LNCaP clone FGC (cell line): ENCODE data around the gene URI1.
A peak's percentile ranks its signal among the peaks of the same experiment; 100 is the strongest.

ENCODE experiments used
- DNase-seq: peaks from one replicate; pipeline ENCODE4 v3.0.0-alpha.2; 2011; ENCODE audit warnings: low read depth
- H3K4me3 ChIP-seq: 2 replicates; pipeline ENCODE4 v1.5.1; 2011; ENCODE audit warnings: mild to moderate bottlenecking, low read depth, low read length, control low read depth
- TF ChIP-seq, protein P1 (sequence below): IDR thresholded peaks from 2 replicates; pipeline ENCODE4 v1.5.1; 2012; ENCODE audit warnings: mild to moderate bottlenecking; ENCODE audit not compliant: control insufficient read depth, insufficient read depth; ENCODE audit errors: extremely low read depth

Gene URI1

DNA sequence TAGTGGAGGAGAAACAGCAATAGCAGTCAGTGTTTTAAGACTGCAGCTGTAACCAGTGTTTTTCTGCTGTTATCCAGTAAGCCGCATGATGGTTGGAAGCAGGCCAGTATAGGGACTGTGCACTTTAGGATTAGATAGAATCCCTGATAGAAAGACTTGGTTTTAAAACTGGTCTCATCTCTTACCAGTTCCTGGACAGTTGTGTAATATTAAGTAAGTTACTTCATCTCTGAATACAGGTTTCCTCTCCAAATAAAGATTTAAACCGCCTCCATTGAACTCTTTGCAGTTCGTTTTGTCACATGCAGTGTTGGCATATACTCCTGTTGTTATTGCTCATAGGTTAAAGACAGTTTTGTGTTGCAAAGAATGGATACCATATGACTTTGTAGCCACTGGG, 25.6 kb downstream of the URI1 start:
- TF ChIP-seq, protein P1, sequence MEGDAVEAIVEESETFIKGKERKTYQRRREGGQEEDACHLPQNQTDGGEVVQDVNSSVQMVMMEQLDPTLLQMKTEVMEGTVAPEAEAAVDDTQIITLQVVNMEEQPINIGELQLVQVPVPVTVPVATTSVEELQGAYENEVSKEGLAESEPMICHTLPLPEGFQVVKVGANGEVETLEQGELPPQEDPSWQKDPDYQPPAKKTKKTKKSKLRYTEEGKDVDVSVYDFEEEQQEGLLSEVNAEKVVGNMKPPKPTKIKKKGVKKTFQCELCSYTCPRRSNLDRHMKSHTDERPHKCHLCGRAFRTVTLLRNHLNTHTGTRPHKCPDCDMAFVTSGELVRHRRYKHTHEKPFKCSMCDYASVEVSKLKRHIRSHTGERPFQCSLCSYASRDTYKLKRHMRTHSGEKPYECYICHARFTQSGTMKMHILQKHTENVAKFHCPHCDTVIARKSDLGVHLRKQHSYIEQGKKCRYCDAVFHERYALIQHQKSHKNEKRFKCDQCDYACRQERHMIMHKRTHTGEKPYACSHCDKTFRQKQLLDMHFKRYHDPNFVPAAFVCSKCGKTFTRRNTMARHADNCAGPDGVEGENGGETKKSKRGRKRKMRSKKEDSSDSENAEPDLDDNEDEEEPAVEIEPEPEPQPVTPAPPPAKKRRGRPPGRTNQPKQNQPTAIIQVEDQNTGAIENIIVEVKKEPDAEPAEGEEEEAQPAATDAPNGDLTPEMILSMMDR, result 0 out of 2 replicates have a peak, but pooled peaks have one; percentile 0
- peak; percentile 26 for DNase-seq

DNA sequence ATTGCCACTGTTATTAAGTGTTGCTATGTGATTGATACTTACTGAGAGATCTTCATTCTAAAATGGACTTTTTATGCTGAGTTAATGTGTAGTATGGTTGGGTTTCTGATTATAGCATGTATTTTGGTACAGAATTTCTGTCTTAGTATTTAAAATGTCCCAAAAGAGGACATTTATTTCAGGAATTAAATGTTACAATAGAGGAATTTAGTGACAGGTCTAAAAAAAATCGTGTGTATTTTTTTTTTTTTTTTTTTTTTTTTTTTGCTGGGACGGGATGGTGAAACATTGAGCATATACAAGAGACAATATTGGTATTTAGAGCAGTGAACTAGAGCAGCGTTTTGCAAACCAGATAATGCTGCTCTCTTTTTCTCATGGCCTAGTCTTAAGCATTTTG, 27.9 kb downstream of the URI1 start:
- no peak overlapping the region for H3K4me3 ChIP-seq
- TF ChIP-seq, protein P1, result no peak
- DNase-seq, result no peak

More for the DNA sequence above, 25.6 kb downstream of the URI1 start:
- H3K4me3 ChIP-seq, result no peak overlapping the region

DNA sequence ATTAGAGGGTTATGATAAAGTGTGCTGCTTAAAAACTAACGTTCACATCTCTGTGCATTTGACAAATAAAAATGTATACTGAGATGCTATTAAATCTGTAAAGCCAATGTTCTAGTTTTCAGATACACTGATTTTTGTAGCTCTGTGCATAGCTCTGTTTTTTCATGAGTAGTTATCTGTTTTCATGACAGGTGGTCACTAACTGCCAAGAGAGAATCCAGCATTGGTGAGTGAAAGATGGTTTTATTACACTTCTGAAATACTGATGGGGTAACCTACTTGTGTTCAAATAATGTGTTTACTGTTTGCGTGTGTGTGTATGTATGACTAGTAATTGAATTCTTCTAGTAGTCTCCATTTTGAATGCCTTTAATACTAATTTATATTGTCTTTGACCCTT, 29.0 kb downstream of the URI1 start:
- TF ChIP-seq, protein P1, result no peak
- no peak for DNase-seq

DNA sequence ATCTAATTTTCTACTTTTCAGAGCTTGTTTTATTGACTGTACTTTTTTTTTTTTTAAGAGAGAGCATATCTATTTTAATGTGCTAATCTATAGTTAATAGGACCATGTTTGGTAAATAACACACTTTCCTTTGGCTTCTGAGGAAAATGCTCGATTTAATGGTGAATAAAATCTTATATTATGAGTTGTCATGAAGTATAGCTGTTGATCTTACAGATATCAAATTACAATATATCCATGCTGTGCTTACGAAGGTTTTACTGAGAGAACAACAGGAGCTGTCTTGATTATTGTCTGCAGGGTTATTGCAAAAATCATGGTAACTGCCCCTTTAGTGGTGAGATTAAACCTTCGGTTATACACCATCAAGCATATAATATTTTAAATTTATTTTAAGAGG, 29.6 kb downstream of the URI1 start:
- no peak for DNase-seq
- no peak overlapping the region for H3K4me3 ChIP-seq
- TF ChIP-seq, protein P1, result no peak

More for the DNA sequence above, 29.0 kb downstream of the URI1 start:
- H3K4me3 ChIP-seq, result no peak overlapping the region

DNA sequence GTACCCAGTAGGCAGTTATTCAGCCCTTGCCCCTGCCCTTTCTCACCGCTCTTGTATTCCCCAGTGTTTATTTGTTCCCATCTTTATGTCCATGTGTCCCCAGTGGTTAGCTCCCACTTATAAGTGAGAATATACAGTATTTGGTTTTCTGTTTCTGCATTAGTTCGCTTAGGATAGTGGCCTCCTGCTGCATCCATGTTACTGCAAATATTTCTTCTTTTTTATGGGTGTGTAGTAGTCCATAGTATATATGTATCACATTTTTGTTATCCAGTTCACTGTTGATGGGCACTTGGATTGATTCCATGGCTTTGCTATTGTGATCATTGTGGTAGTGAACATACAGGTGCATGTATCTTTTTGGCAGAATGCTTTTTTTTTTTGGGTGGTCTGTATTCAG, 32.7 kb downstream of the URI1 start:
- TF ChIP-seq, protein P1, result no peak
- H3K4me3 ChIP-seq, result no peak overlapping the region
- no peak for DNase-seq

DNA sequence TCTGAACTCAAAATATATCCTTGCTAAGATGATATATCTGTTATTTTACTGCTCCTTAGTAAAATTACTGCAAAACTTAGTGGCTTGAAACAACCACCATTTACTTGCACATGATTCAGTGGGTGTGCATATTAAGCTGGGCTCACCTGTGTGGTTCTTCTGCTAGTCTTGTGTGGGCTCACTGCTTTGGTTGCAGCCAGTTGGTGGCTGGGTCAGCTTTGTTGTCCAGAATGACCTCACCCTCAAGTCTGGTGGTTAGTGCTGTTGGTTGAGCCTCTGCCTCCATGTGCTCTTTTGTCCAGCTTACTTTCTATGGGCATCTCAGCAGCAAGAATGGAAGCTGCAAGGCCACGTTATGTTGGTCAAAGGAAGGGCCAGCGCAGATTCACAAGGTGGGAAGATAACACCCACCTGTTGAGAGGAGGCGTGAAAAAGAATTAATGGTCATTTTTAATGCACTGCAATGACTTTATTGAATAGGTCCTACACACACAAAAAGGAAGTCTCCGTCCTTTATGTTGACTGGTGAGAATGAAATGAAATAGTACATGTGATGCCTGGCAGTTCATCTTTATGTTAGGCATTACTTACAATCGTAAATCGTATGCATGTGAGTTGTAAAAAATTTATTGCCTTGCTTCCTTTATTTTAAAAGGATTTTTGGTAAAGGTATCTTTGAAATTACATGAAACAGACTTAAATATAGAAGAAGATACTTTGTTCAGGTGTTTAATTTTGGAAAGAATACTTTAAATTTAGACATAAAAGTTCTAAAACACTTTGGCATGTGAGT, 34.3 kb downstream of the URI1 start:
- TF ChIP-seq, protein P1, result no peak
- H3K4me3 ChIP-seq, result no peak overlapping the region
- no peak for DNase-seq

DNA sequence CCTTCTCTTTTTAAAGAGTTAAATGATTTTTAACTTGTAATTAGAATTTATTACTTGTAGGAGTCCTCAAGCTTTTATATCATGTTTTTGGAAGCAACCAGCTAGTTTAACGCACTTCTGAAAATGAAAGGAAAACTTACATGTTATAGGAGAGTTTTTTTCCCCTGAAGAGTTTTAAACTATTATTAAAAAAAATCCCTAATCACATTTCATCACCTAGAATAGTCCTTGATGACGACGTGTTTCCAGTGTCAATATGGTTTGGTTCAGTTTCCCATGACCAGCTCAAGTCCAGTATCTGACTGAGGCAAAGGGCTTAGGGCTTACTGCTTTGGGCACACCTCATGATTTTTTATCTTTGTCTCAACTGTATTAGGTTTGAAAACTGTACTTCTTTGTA, 36.0 kb downstream of the URI1 start:
- TF ChIP-seq, protein P1, result no peak
- no peak for DNase-seq
- H3K4me3 ChIP-seq, result no peak overlapping the region
